Transverse colon (tissue), 4 donors: ENCODE results near the gene GAS2. TPM values are rescaled to one million over a fixed set of nuclear protein-coding genes. Genes with fewer than 3 reads are reported as not detected.

ENCODE experiments used
- DNase-seq: peaks from one replicate; pipeline ENCODE4 v3.0.0-alpha.2; 2019
- H3K27ac ChIP-seq, 4 donors: fragments of 200-600 bp; sonication (generic); 2 replicates each; pipeline ENCODE4 v1.5.1; 2016 to 2018; ENCODE audit warnings: inconsistent platforms in 4 of 4
- H3K27me3 ChIP-seq: fragments of 200-600 bp; sonication (generic); 2 replicates; pipeline ENCODE4 v1.5.1; 2017; ENCODE audit warnings: inconsistent platforms
- H3K36me3 ChIP-seq, 4 donors: fragments of 200-600 bp; sonication (generic); 2 replicates each; pipeline ENCODE4 v1.5.1; 2017 to 2019; ENCODE audit warnings: inconsistent platforms in 4 of 4
- H3K4me1 ChIP-seq, 4 donors: fragments of 200-600 bp; sonication (generic); 2 replicates each; pipeline ENCODE4 v1.5.1; 2017 to 2020; ENCODE audit warnings: inconsistent platforms in 4 of 4
- H3K4me3 ChIP-seq, 4 donors: fragments of 200-600 bp; sonication (generic); 1 replicate in 1 of 4; 2 replicates in 3 of 4; pipeline versions ENCODE4 v1.5.1 to v1.6.1; 2017 to 2019; ENCODE audit warnings: inconsistent platforms in 4 of 4
- H3K9me3 ChIP-seq, 2 donors: fragments of 200-600 bp; sonication (generic); 2 replicates each; pipeline ENCODE4 v1.5.1; 2017 to 2019; ENCODE audit warnings: inconsistent platforms in 2 of 2
- CTCF ChIP-seq, 5 experiments: fragments of 200-600 bp in 3 of 5; fragments of 450-650 bp in 2 of 5; sonication (generic) in 3 of 5; IDR thresholded peaks; 1 replicate in 2 of 5; 2 replicates in 3 of 5; pipeline ENCODE4 v1.5.1; 2016 to 2017; ENCODE audit warnings: antibody characterized with exemption in 5 of 5, inconsistent platforms in 3 of 5, mild to moderate bottlenecking in 2 of 5, moderate library complexity in 1 of 5
- EP300 ChIP-seq: sonication (generic); formaldehyde crosslinking; IDR thresholded peaks from one replicate; pipeline ENCODE4 v1.6.1; 2017; ENCODE audit warnings: antibody characterized with exemption, low read depth
- POLR2A ChIP-seq: fragments of 450-650 bp; IDR thresholded peaks from one replicate; pipeline ENCODE4 v1.6.1; 2016; ENCODE audit warnings: antibody characterized with exemption, mild to moderate bottlenecking, moderate library complexity
- POLR2AphosphoS5 ChIP-seq, 3 donors: sonication (generic); formaldehyde crosslinking; IDR thresholded peaks; one replicate each; pipeline ENCODE4 v1.6.1; 2016; ENCODE audit warnings: antibody characterized with exemption in 3 of 3
- WGBS, 2 donors: methylation state at CpG; one replicate each; pipeline ENCODE4 v1.1.5; 2018; ENCODE audit warnings: low coverage in 1 of 2; 5-methylcytosine and 5-hydroxymethylcytosine counted together
- in situ Hi-C, 4 donors: fragments of 200-750 bp; cut with MboI; loops; one replicate each; pipeline versions ENCODE4 v1.15.0 to v1.15.1; 2017; ENCODE audit warnings: low sequenced_read_pairs in 3 of 4, low pct_ligation_motif_present in 1 of 4, low pct_unique_long_range_greater_than_20kb in 1 of 4
- intact Hi-C: fragments of 100-400 bp; cut with DNase I; formaldehyde crosslinking; loops from one replicate; pipeline ENCODE4 v1.15.1; 2023; ENCODE audit warnings: low total_unique reads
- total RNA-seq, 4 donors: library from RNA; depleted of rRNA; stranded (reverse); fragments of >200 nt; gene quantifications; one replicate each; pipeline ENCODE4 v1.1.0, GENCODE V29; 2016

GAS2 gene
- total RNA-seq, 4 donors from 2014 or later: 2.2 to 8.3 (median 4.2) TPM; not detected in 1

GRCh38 chr11:22808571-22809197, 142.3 kb downstream of the GAS2 start:
- Histone ChIP-seq H3K4me3 (no peak overlapping the region), H3K27ac (peak overlapping the region in 2 of 4 donors; percentile 5 to 7), H3K4me1 (peaks cover 0 to 4% (median 0%) of the 10 kb centered on the region in 4 donors), H3K36me3 (no peaks in the 10 kb centered on the region), H3K9me3 (no peaks in the 10 kb centered on the region), H3K27me3 (no peaks in the 10 kb centered on the region)
- intact Hi-C loops: no loop called here
- no peak for TF ChIP-seq EP300
- TF ChIP-seq POLR2AphosphoS5 (IDR thresholded peaks at IDR 0.05): no peak
- TF ChIP-seq CTCF (IDR thresholded peaks at IDR 0.05): no peak
- TF ChIP-seq POLR2A: no peak
- 82 to 87% methylated on average over 3 of the region's 3 CpGs for whole genome bisulfite sequencing, 2 donors
- in situ Hi-C loops: no loop called here
- no peak for DNase-seq

DNA sequence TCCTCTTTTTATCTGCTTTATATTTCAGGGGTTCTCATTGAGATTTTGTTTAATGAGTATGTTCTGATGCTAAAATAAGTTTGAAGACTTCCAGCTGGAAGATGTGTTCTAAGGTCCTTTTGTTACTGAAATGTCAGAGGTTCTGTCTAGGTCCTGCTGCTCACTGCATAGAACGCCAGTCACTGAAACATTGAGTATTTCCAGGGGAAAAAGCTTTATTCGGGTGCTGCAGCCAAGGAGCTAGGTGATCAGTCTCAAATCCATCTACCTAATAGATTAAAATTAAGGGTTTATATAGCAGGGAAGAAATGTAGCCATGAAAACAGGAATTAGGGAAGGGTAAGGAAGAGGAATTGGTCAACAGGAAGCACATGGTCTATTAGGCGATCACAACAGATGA, 143.5 kb downstream of the GAS2 start:
- H3K36me3 ChIP-seq: no peaks in the 10 kb centered on the region
- peaks cover 0 to 4% (median 0%) of the 10 kb centered on the region in 4 donors for H3K4me1 ChIP-seq
- no peak for DNase-seq
- no peak overlapping the region for H3K27ac ChIP-seq
- H3K27me3 ChIP-seq: no peaks in the 10 kb centered on the region
- no peak overlapping the region for H3K4me3 ChIP-seq
- H3K9me3 ChIP-seq: no peaks in the 10 kb centered on the region
- TF ChIP-seq POLR2A: no peak
- no peak for TF ChIP-seq EP300
- TF ChIP-seq CTCF (IDR thresholded peaks at IDR 0.05): no peak
- TF ChIP-seq POLR2AphosphoS5 (IDR thresholded peaks at IDR 0.05): no peak
- intact Hi-C loops (no loop called here), in situ Hi-C loops (no loop called here)
- whole genome bisulfite sequencing, 2 donors: 91 to 94% methylated on average over 3 of the region's 3 CpGs

- Histone ChIP-seq H3K36me3 (peaks cover 0 to 28% (median 6%) of the 10 kb centered on the region in 4 donors), H3K27me3 (no peaks in the 10 kb centered on the region), H3K4me3 (no peak overlapping the region), H3K9me3 (no peaks in the 10 kb centered on the region), H3K4me1 (no peaks in the 10 kb centered on the region), H3K27ac (no peak overlapping the region)
- intact Hi-C loops: no loop called here
- 94 to 96% methylated on average over 2 of the region's 2 CpGs for WGBS, 2 donors
- no peak for DNase-seq
- TF ChIP-seq EP300 (no peak), POLR2A (no peak), POLR2AphosphoS5 (IDR thresholded peaks at IDR 0.05) (no peak), CTCF (IDR thresholded peaks at IDR 0.05) (no peak)
- in situ Hi-C loops: no loop called here
These were observed 155.8 kb downstream of the GAS2 start for GRCh38 chr11:22822203-22822602.

DNA sequence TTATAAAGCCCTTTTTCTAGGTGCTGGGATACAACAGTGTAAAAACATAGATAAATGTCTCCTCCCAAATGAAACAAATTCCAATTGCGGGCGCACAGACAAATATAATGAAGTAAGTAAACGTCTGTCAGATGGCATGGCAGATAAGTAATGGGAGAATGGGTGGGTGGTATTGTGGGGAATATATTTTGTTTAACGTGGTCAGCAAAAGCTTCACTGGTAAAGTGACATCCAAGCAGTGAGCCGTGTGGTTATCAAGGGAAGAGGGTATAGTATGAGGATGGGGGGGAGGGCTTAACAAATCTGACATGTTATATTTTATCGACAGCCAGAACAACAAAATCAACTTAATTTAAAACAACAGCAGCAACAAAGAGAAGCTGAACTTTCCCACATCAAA, 162.0 kb downstream of the GAS2 start:
- in situ Hi-C loops: no loop called here
- Histone ChIP-seq H3K4me1 (peaks cover 6 to 24% (median 12%) of the 10 kb centered on the region in 4 donors), H3K4me3 (no peak overlapping the region), H3K9me3 (no peaks in the 10 kb centered on the region), H3K27ac (no peak overlapping the region), H3K36me3 (peaks cover 0 to 13% (median 0%) of the 10 kb centered on the region in 4 donors), H3K27me3 (no peaks in the 10 kb centered on the region)
- DNase-seq: no peak
- intact Hi-C loops: no loop called here
- no peak for TF ChIP-seq CTCF (IDR thresholded peaks at IDR 0.05)
- WGBS, 2 donors: 58 to 61% methylated on average over 6 of the region's 6 CpGs
